VCaP (cell line): ENCODE data around the gene CCDC201.

ENCODE experiments used
- H3K27ac ChIP-seq: fragments of 450-650 bp; 2 replicates; pipeline ENCODE4 v1.5.1; 2017
- TF ChIP-seq, protein P1 (sequence below): fragments of 450-650 bp; conservative IDR thresholded peaks from 2 replicates; pipeline ENCODE4 v1.5.1; 2017; ENCODE audit warnings: mild to moderate bottlenecking, moderate library complexity

CCDC201 gene

DNA sequence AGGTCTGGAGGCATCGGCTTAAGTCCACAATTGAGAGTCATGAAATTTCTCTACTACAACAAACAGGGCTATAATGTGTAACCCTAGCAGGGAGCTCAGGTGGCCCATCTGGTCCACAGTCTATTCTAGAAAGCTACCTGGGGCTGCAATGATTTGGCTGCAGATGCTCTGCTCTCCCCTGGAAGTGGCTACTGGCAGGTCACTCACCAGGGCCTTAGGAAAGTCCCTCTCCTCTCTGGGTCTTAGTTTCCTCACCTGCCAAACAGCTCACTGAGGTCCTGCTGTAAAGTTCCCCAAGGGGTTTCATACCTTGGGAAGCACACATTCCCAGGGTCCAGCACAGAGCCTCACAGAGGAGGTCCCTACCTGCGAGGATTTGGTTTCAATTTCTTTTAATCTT, 45.7 kb upstream of the CCDC201 start:
- H3K27ac ChIP-seq = peak overlapping the region; percentile 84; the same call in 1 of the 2 replicates
- TF ChIP-seq, protein P1, sequence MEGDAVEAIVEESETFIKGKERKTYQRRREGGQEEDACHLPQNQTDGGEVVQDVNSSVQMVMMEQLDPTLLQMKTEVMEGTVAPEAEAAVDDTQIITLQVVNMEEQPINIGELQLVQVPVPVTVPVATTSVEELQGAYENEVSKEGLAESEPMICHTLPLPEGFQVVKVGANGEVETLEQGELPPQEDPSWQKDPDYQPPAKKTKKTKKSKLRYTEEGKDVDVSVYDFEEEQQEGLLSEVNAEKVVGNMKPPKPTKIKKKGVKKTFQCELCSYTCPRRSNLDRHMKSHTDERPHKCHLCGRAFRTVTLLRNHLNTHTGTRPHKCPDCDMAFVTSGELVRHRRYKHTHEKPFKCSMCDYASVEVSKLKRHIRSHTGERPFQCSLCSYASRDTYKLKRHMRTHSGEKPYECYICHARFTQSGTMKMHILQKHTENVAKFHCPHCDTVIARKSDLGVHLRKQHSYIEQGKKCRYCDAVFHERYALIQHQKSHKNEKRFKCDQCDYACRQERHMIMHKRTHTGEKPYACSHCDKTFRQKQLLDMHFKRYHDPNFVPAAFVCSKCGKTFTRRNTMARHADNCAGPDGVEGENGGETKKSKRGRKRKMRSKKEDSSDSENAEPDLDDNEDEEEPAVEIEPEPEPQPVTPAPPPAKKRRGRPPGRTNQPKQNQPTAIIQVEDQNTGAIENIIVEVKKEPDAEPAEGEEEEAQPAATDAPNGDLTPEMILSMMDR = no peak

DNA sequence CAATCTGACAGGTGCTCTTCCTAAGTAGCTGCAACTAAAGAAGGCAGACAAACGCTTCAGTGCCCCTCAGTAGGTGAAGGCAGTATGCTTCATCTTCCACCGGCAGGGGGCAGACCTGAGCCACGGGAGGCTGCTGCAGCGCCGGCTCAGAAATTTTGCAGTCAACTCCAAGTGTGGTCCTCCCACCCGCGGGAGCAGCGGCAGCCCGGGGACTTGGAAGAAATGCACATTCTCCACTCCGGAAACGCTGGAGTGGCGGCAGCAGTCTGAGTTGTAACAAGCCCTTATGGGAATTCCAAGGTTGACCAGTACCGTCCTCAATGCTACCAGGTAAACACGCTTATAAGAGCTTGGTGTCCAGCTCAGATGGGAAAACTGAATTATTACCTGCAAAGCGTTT, 44.8 kb upstream of the CCDC201 start:
- H3K27ac ChIP-seq = peak overlapping the region; percentile 84; the same call in 1 of the 2 replicates

DNA sequence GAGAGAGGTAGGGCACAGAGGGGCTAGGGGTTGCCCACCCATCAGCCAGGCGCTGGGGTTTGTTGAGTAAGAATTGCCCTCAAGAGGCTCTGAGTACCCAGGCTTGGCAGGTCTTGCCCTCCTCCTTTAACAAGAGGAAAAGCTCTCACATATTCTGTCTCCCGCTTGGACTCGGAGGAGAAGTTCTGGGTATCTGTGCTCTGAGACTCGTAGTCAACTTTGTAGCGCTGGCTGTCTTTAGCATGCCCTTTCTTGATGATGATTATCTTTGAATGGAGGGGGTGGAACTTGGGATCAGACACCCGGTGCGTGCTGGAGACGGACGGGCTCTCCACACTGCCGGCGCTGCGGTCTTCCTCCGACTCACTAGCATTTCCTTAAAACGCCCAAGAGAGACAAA, 44.2 kb upstream of the CCDC201 start:
- TF ChIP-seq, protein P1 = no peak
- no peak overlapping the region for H3K27ac ChIP-seq

More for the DNA sequence above, 44.8 kb upstream of the CCDC201 start:
- TF ChIP-seq, protein P1 = peak; percentile 100

DNA sequence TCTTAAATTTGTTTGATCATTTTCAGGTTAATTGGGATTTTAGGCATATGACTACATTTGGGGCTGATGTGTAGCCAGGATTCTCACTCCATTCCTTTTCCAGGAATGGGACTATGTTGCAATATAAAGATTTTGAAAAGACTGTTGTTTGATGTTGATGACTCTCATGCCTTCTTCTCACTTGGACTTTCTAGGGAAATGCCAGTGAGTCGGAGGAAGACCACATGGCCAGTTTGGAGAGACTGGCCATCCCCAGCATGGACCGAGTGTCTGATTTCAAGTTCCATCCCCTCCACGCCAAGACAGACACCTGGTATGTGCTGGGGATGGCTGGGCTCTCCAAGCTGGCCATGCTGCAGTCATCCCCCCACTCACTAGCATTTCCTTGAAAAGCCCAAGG, 42.7 kb upstream of the CCDC201 start:
- no peak overlapping the region for H3K27ac ChIP-seq
- TF ChIP-seq, protein P1 = no peak

DNA sequence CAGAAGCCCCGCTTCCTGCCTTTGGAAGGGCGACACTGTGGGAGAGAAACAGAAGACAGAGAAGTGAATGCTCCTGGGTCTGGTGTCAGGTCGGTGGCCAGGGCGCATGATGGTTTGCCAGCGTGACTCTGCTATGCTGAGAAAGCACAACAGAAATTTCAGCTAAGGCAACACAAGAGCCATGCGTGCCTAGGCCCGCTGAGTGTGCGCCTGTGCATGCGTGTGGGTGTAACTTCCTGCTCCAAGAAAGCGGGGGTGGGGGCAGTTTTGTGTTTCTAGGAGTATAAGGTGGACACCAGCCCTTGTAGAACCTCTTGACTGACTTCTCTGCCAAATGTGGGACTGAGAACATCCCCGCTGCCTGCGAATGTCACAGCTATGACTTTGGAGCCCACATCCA, 42.0 kb upstream of the CCDC201 start:
- TF ChIP-seq, protein P1 = no peak
- no peak overlapping the region for H3K27ac ChIP-seq

DNA sequence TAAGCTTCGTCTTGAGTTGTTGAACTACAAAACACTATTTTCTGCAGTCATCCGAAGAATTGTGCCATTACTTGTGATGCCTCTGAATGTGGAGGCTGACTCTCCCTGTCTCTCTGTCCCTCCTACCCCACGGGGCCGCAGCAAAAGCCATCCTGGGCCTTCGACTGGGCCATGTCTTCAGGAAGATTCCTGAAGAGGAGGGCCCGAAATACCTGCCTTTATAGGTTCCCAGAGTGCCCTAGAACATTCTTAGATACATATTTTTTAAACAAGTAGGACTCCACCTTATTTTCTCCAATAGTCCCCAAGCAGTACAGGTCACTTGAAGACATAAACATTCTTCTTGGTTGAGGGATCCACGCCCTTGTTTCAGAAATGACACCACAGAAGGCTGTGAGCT, 40.1 kb upstream of the CCDC201 start:
- H3K27ac ChIP-seq = no peak overlapping the region
- TF ChIP-seq, protein P1 = no peak

DNA sequence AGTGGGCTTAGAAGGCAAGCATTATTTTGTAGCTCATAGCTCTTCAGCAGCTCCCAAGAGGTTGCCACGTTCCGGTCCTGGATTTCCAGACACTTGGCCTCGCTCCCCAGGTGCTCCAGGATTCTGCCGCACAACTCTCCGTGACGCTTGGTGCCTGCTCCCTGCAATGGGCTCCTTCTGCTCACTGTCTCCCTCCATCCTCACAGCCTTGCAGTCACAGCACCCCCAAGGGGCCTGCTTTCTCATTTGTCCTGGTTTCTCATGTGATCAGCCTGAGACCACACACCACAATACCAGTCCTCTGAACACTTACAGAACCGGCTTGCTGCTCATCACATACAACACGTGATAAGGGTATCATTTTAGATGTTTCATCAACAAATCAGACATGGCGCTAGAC, 38.4 kb upstream of the CCDC201 start:
- no peak overlapping the region for H3K27ac ChIP-seq
- TF ChIP-seq, protein P1 = no peak
